GM19025 (cell line): ENCODE results near the gene AANAT.

Experiments
- ATAC-seq: cut with Tn5 transposase; IDR thresholded peaks from one replicate; pipeline ENCODE4 v1.9.1; 2021; ENCODE audit warnings: mild to moderate bottlenecking, low read depth, moderate library complexity; ENCODE audit not compliant: unreplicated experiment

Gene AANAT

DNA sequence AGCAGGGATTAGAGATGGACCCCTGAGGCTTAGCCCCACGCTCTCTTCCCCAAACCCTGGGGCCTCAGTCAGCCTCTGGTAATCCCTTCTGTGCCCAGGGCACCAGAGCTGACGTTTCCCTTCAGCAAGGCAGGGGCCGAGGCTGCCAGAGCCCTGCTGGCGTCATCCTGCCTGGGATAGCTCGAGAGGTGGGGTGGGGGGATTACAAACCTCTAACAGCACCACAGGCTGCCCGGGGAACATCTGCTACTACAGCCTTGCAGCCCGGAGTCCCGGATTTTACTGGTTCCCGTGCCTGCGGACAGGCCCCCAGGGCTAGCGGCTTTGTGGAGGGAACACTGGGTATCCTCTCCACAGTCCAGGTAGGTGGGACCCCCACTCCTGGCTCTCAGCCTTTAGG lies at the start of gene AANAT:
Gene AANAT, plus strand, starts transcription at position 238 of the 400 bp plus-strand sequence. CDS start 1,144 bp downstream, outside the sequence.
- ATAC-seq: no peak

DNA sequence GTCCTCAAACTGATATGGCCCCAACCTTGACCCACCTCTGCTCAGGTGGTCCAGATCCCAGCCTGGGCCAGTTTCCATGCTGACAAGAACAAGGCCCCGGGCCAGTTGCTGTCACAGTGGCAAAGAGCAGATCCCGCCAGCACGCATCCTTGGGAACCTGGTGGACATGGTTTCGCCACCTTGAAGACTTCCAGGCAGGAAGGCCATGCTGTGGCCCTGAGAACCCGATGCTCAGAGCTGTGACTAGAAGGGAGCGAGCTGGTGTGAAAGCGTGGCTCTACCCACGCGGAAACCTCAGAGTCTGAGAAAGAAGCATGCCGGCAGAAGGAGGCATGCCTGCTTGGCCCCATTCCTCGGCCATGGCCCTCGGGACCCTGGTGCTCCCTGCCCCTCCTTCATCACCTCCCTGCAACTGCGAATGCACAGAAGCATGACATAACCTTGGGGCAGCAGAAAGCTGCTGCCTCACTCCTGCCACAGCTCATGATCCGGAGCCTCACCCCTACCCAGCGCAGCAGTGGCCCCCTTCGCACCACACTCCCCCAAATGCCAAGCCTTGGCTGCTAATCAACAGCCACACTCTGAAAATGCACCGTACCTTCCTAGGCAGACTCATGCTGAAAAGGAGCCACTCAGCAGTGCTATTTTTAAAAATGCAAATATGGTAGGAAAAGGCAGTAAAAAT lies 47.7 kb upstream of the AANAT start:
- no peak for ATAC-seq

DNA sequence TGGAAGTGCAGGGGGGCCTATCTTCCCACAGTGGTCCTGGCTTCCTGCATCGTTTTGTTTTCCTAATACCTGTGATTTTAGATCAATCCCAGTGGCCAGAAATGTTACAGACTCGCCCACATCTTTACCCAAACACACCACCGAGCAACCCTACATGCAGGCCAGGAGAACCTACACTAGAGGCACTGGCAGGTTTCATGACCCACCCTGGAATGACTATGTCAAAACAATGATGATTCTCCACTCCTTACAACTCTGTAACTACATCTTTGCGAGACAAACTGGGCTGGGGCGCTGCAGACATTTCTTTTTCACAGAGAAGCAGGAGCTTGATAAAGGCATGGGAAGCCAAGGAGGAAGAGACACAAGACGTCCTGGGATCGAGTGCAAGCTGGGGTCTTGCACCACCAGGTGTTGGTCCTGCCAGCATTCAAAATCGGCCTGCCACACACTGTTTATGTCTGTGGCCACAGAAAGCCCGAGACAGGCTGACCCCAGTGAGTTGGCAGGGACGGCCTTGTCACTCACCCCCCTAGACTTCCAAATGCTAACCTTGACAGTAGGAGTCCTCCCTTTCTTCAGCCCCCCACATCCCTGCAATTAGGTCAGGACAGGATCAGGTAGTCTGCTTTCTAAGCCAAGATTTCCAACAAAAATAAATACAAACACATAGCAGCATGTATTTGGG lies 46.9 kb upstream of the AANAT start:
- no peak for ATAC-seq

DNA sequence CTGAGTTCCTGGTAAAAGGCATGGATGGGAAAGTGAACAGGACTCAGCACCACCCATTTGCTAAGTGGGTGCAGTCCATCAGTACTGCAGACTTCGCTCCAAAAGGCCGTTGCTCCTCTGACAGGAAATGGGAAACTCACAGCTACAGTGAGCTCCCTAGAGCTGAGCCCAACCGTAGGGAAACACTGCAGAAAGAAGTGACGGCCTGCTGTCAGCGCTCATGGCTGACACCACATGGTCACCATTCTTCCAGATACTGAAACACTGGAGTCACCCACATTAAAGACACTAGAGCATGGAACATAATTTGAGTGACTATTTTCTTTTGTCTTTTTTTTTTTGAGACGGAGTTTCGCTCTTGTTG lies 46.4 kb upstream of the AANAT start:
- ATAC-seq: no peak

DNA sequence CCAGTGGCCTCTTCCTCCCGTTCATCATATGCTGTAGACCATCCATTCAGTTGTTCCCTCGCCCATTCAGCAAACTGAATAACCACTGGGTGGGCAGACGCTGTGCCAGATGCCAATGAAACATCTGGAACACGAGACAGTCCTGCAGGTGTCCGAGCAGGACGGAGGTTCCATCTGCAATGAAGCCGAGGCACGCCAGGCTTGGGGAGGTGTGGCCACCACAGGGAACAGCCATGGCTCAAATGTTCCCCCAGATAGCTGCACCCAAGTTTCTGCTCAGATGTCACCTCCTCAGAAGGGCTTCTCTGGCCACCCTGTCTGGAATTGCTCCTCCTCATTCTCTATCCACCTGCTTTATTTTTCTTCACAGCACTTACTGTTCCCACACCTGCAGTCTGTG lies 45.0 kb upstream of the AANAT start:
- ATAC-seq: no peak

DNA sequence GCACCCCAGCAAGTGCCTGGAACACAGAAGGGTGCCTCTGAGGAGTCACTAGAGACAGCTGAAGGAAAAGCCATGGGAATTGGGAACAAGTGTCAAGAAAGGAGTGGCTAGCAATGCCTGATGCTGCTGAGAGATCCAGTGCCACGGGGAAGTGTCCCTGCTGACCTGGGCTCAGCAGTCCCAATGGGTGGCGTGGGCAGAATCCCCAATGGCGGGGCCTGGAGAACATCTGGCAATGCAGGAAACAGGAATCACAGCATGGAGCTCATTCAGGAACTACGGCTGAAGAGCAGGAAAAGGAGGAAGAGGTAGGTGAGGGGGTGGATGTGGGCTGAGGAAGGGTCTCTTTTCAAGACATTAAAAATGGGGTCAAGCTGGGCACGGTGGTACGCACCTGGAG lies 44.5 kb upstream of the AANAT start:
- ATAC-seq: no peak

DNA sequence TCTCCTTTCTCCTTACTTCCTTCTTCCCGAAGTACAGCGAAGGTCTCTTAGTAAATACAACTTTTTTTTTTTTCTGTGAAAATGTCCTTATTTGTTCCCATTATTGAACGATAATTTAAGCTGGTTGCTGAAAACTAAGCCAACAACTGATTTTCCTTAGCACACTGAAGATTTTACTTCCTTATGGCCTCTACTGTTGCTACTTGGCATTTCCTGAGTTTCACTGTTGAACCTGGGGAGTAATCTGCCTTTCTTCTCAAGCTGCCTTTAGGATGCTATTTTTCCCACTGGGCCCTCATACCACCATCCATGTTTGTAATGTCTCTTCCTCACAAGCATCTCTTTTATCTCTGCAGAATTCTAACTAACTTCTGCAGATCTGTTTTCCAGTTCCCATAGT lies 40.5 kb upstream of the AANAT start:
- no peak for ATAC-seq

DNA sequence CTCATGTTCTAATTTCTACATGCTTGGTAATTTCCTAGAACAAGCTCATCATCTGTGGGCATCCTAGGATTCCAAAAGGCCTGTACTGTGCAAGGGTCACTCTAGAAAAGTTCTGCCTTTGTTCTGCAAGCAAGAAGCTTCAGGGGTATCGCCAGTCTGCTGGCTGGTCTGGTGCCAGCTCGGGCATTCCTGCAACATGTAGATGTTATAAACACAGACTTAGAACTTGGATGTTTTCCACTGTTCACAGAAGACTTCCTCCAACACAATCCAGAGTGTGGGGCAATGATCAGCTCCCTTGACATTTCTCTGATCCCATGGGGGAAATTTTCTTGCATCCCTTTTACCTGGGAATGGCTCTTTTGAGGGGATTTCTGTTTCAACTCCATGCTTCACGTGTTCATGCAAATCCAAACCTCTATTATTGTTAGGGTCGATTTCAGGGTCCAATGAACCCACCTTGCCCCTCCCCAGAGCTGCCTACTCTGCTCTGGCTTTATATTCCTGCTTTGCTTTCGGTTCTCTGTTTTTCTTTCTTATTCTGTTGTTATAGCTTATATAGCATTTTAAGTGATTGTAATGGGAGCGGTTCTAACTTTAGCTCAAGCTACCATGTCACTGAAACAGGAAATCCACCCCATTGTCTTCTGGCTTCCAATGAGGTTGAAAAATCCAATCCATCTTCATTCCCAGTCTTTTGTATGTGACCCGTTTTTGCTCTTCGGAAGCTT lies 39.7 kb upstream of the AANAT start:
- no peak for ATAC-seq

DNA sequence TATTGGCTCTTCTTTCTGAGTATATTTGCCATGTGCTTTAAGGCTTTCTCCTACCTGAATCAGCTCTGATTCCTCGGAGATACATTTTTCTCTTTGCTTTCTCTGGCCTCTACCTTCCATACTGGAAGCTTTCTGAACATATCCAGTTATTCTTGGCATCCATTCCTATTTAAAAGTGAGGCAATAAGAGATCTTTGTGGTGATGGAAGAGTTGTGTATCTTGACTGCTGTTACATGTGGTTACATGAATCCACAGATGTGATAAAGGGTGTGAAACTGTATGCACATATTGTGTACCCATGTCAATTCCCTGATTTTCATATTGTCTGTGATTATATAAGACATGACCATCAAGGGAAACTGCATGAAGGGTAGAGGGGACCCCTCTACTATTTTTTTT lies 38.9 kb upstream of the AANAT start:
- ATAC-seq: no peak

DNA sequence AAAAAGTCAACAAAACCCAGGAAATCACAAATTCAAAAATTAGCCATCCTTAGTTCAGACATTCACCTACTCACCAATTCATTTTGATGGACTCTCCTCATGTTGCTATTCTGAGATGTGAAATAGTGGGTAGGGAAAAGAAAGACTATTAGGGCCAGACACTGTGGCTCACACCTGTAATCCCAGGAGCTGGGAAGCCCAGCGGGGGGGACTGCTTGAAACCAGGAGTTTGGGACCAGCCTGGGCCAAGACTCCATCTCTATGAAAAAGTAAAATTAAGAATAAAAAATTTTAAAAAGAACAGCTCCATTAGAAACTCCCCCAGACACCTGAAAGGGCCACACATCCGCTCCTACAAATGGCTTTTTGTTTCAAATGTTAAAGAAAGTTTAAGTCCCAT lies 35.9 kb upstream of the AANAT start:
- ATAC-seq: no peak

DNA sequence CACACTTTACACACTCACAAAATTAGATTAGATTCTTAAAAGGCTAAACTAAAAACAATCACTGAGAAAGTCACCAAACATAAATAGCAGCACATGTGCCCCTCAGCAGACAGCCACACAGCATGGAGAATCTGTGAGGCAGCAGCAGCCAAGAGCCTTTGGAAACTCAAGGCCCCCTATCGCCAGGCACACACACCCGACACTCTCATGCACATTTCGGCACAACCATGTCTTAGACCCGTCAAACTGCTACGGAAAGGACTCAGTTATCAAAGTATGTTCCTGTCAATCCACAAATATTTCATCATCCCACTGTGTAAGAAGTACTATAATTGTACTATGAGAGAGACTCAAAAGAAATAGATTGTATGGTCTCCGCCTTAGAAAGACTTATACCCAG lies 35.4 kb upstream of the AANAT start:
- ATAC-seq: no peak

DNA sequence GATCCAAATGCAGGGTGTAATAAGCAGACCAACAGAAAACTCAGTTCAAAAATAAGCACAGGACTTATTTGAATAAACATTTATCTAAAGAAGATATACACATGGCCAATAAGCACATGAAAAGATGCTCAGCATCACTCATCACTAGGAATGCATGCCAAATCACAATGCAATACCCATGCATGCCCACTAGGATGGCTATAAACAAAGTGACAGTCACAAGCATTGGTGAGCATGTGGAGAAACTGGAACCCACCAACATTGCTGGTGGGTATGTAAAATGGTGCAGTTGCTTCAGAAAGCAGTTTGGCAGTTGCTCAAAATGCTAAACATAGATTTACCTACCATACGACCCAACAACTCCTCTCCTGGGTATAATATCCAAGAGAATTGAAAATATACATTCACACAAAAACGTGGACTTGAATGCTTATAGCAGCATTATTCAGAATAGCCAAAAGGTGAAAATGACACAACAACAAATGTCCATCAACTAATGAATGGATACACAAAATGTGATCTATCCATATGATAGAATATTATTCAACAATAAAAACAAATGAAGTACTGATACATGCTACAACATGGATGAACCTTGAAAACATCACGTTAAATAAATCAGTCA lies 34.6 kb upstream of the AANAT start:
- no peak for ATAC-seq

DNA sequence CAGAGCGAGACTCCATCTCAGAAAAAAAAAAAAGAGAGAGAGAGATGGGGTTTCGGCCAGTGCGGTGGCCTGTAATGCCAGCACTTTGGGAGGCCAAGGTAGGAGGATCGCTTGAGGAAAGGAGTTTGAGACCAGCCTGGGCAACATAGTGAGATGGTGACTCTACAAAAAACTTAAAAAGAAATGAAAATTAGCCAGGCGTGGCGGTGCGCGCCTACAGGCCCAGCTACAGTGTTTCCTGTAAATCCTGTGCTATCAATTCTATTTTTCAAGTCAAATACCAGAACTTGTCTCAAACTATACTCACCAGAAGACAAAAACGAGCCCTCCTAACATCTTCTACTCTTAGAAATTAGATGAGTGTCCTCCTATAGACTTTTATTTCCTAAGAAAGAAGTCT lies 33.7 kb upstream of the AANAT start:
- no peak for ATAC-seq

DNA sequence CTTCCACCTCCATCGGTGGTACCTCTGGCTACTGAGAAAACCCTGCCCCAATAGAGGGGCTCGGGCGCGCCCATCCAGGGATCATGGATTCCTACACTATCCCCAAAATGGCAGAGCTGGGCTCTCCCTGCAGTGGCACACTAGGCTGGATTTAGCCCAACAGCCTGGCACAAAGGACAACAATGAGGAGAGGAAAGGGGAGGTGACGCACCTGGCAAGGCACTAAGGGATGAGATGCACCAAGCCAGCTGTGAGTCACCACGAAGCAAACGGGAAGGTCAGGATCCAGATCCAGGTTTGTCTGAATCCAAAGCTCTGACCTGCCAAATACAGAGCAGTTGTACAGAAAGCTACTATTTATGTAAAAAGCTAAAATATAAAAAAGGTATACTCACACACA lies 32.5 kb upstream of the AANAT start:
- no peak for ATAC-seq

DNA sequence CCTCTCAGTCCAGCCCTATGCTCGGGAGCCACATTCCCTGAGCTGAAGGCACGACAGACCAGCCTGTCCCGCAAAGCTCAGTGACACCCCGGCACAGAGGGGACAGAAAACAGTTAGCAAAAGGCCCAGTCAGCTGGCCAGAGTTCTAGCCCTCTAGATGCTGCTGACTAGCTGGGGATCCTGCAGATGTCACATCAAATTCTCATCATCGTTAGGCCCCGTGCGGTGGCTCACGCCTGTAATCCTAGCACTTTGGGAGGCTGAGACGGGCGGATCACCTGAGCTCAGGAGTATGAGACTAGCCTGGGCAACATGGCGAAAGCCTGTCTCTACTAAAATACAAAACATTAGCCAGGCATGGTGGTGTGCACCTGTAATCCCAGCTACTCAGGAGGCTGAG lies 31.7 kb upstream of the AANAT start:
- no peak for ATAC-seq

DNA sequence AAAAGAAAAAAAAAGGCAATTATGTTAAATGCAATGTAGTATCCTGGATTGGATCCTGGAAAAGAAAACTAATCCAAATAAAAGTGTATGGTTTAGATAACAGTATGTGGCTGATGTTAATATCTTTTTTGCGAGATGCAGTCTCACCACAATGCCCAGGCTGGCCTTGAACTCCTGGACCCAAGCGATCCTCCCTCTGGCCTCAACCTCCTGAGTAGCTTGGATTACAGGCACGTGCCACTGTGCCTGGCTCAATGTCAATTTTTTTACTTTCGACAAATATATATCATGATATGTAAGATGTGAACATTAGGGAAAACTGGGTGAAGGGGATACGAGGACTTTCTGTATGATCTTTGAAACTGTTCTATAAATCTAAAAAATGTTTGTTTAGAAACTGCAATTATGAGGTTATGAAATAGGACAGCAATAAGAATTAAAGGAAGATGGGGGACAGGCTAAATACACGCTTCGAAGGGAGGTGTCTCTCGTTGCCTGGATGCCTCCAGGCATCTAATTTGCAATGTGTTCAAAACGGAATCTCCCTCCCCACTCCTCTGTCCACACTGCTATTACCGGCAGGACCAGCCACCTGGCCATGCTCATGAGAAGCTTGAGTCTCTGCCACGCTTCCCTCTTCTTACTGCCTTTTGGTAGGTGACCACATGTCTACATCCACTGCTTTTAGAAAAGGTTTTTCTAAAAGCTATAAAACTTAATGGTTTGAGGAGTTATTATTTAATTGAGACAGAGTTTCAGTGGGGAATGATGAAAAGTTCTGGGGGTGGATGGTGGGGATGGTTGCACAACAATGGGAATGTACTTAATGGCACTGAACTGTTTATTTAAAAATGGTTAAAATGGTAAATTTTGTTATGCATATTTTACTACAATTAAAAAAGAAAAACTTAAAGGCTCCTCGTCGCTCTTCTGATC lies 29.7 kb upstream of the AANAT start:
- no peak for ATAC-seq

DNA sequence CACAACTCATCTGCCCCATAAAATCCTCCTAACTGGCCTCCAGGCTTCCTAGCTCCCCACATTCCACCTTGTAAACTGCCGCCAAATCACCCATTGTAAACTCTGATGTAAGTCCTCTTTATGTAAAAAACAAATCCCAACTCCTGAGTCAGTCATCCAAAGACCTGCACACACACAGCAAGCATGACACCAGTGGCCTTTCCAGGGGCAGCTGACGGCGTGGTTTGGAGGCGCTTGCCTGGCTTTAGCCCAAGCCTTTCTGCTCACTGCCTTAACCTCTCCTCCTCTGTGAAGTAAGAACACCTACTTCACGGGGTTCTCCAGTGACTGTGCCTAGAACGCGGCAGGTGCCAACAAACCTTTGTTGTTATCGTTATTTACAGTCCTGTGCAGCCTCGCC lies 28.5 kb upstream of the AANAT start:
- no peak for ATAC-seq

DNA sequence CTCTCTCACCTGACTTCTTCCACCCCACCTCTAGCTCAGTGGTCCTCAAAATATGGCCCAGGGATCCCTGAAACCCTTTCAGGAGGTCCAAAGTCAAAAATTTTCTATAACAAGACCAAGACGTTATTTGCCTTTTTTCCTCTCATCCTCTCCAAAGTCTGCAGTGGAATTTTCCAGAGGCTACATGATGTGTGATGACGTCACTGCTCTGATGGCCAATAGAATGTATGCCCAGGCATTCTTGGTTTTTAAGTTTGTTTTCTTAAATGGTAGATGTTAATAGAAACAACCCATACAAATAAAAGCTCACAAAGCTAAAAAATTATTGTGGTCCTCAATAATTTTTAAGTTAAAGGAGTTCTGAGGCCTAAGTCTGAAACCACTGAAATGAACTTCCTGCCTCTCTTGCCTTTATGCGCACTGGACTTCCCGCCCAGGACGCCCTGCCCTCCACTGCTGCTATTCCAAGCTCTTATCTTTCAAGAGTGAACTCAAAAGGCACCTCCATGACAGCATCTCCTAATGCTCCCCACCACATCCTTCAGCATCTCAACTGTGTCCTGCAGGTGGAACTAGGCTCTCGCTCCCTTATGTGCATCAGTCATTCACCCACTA lies 28.0 kb upstream of the AANAT start:
- ATAC-seq: no peak

DNA sequence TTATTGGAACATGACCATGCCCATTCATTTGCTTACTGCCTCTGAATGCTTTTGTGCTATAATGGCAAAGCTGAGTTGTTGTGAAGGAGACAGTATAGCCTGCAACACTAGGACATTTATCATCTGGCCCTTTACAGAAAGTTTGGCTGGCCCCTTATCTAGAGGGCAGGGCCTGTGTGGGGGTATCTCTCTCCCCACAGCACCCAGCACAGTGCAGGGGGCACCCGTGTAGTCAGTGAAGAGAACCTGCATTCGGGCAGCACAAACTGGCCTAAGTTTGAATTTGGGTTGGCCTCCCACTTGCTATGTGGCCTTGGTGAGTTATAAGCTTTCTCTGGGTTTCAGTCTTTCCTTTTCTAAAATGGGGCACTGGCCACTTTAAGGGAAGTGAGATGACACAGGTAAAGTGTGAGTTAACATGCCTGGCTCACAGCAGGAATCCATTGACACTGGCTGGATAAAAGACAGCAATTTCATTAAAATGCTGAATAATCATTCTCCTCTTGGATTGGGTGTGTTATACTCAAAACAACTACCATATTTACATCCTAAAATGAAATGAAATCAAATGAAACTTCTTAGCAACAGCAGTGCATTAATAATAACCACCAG lies 26.5 kb upstream of the AANAT start:
- ATAC-seq: no peak
